Left renal pelvis (tissue), 4 donors: ENCODE results near the gene RPS14. TPM values are rescaled to one million over a fixed set of nuclear protein-coding genes. Genes with fewer than 3 reads are reported as not detected.
"Not testable (repeated sequence)": the region's sequence is repeated elsewhere in the genome, so short reads cannot be mapped to it uniquely, and the experiment has no call there.

ENCODE experiments used
- DNase-seq, 4 donors: peaks; one replicate each; pipeline ENCODE4 v3.0.0-alpha.2; 2013; ENCODE audit warnings: low read depth in 4 of 4, low spot score in 3 of 4
- polyA plus RNA-seq, 4 donors: library from polyadenylated mRNA; unstranded; fragments of 120-200 nt; gene quantifications; one replicate each; pipeline ENCODE4 v1.2.1, GENCODE V29; 2013; ENCODE audit not compliant: insufficient read length in 4 of 4

Gene RPS14
- polyA plus RNA-seq, 4 donors, result 1,813 to 1,980 (median 1,872) TPM

- DNase-seq, result no peak
Observed at GRCh38 chr5:150447188-150447587, 2.4 kb downstream of the RPS14 start.

- DNase-seq, result no peak
Observed at GRCh38 chr5:150446583-150446982, 3.0 kb downstream of the RPS14 start.

GRCh38 chr5:150446088-150446487 is 3.5 kb downstream of the RPS14 start:
- no peak for DNase-seq

GRCh38 chr5:150444770-150445169 is 4.8 kb downstream of the RPS14 start:
- no peak for DNase-seq

GRCh38 chr5:150443242-150444075 is 6.1 kb downstream of the RPS14 start:
- DNase-seq, result no peak

- DNase-seq, result no peak
Observed at GRCh38 chr5:150442699-150443080, 6.8 kb downstream of the RPS14 start.

GRCh38 chr5:150441813-150442698 is 7.5 kb downstream of the RPS14 start:
- no peak for DNase-seq

GRCh38 chr5:150440948-150441812 is 8.4 kb downstream of the RPS14 start:
- DNase-seq, result no peak

GRCh38 chr5:150438873-150439546 is 10.5 kb downstream of the RPS14 start:
- DNase-seq, result no peak

- peak in 3 of 4 donors; percentile 49 to 66 (median 65) for DNase-seq
Observed at GRCh38 chr5:150436141-150436680, 13.3 kb downstream of the RPS14 start.

GRCh38 chr5:150434464-150434863 is 15.1 kb downstream of the RPS14 start:
- no peak for DNase-seq

GRCh38 chr5:150431574-150431973 is 18.0 kb downstream of the RPS14 start:
- no peak for DNase-seq

GRCh38 chr5:150431048-150431447 is 18.5 kb downstream of the RPS14 start:
- no peak for DNase-seq

- no peak for DNase-seq
Observed at GRCh38 chr5:150429410-150429873, 20.1 kb downstream of the RPS14 start.

GRCh38 chr5:150428978-150429377 is 20.6 kb downstream of the RPS14 start:
- DNase-seq, result no peak

GRCh38 chr5:150428106-150428876 is 21.2 kb downstream of the RPS14 start:
- no peak for DNase-seq

GRCh38 chr5:150426165-150426564 is 23.4 kb downstream of the RPS14 start:
- DNase-seq, result not testable (repeated sequence)

GRCh38 chr5:150422758-150423157 is 26.8 kb downstream of the RPS14 start:
- no peak for DNase-seq

GRCh38 chr5:150422075-150422474 is 27.5 kb downstream of the RPS14 start:
- DNase-seq, result no peak
